ENCODE results near the gene MEOX2.

Gene MEOX2

GRCh38 chr7:15680446-15680845 is 6.0 kb downstream of the MEOX2 start:
- FAIRE-seq, result no peak

GRCh38 chr7:15679306-15679705 is 7.2 kb downstream of the MEOX2 start:
- FAIRE-seq, result no peak

- no peak for FAIRE-seq
Observed at GRCh38 chr7:15678653-15679052, 7.8 kb downstream of the MEOX2 start.

- FAIRE-seq, result no peak
Observed at GRCh38 chr7:15675379-15675778, 11.1 kb downstream of the MEOX2 start.

- no peak for FAIRE-seq
Observed at GRCh38 chr7:15674586-15674985, 11.9 kb downstream of the MEOX2 start.

GRCh38 chr7:15669443-15670090 is 16.9 kb downstream of the MEOX2 start:
- no peak for FAIRE-seq

- FAIRE-seq, result no peak
Observed at GRCh38 chr7:15667991-15668390, 18.5 kb downstream of the MEOX2 start.

- FAIRE-seq, result no peak
Observed at GRCh38 chr7:15662451-15662850, 24.0 kb downstream of the MEOX2 start.

GRCh38 chr7:15658247-15658646 is 28.2 kb downstream of the MEOX2 start:
- FAIRE-seq, result no peak

GRCh38 chr7:15652776-15653290 is 33.6 kb downstream of the MEOX2 start:
- no peak for FAIRE-seq

- no peak for FAIRE-seq
Observed at GRCh38 chr7:15651693-15652092, 34.8 kb downstream of the MEOX2 start.

GRCh38 chr7:15650787-15651186 is 35.7 kb downstream of the MEOX2 start:
- no peak for FAIRE-seq

- FAIRE-seq, result no peak
Observed at GRCh38 chr7:15648461-15648961, 38.0 kb downstream of the MEOX2 start.

GRCh38 chr7:15647309-15647708 is 39.2 kb downstream of the MEOX2 start:
- FAIRE-seq, result no peak

- FAIRE-seq, result no peak
Observed at GRCh38 chr7:15643000-15643705, 43.3 kb downstream of the MEOX2 start.

GRCh38 chr7:15628876-15629275 is 57.6 kb downstream of the MEOX2 start:
- FAIRE-seq, result no peak

- no peak for FAIRE-seq
Observed at GRCh38 chr7:15626041-15626440, 60.4 kb downstream of the MEOX2 start.

GRCh38 chr7:15625466-15625865 is 61.0 kb downstream of the MEOX2 start:
- FAIRE-seq, result no peak

GRCh38 chr7:15621468-15621867 is 65.0 kb downstream of the MEOX2 start:
- FAIRE-seq, result no peak

- no peak for FAIRE-seq
Observed at GRCh38 chr7:15620491-15621185, 65.8 kb downstream of the MEOX2 start.

GRCh38 chr7:15618275-15618674 is 68.2 kb downstream of the MEOX2 start:
- FAIRE-seq, result no peak

- FAIRE-seq, result no peak
Observed at GRCh38 chr7:15612205-15612604, 74.3 kb downstream of the MEOX2 start.

- no peak for FAIRE-seq
Observed at GRCh38 chr7:15610503-15610902, 76.0 kb downstream of the MEOX2 start.

GRCh38 chr7:15609287-15609686 is 77.2 kb downstream of the MEOX2 start:
- no peak for FAIRE-seq
